Thyroid gland (tissue), 4 donors: ENCODE data around the gene PKIG.

Experiments used
- POLR2A ChIP-seq, 2 donors: fragments of 450-650 bp; IDR thresholded peaks; one replicate each; pipeline ENCODE4 v1.6.1; 2017; ENCODE audit warnings: antibody characterized with exemption in 2 of 2, mild to moderate bottlenecking in 2 of 2, moderate library complexity in 1 of 2
- TF ChIP-seq, protein P1 (sequence below), 6 experiments: fragments of 200-600 bp in 3 of 6; fragments of 450-650 bp in 3 of 6; sonication (generic) in 3 of 6; IDR thresholded peaks; one replicate each; pipeline ENCODE4 v1.5.1; 2016 to 2019; ENCODE audit warnings: antibody characterized with exemption in 6 of 6, mild to moderate bottlenecking in 2 of 6, inconsistent platforms in 1 of 6, moderate library complexity in 1 of 6

DNA sequence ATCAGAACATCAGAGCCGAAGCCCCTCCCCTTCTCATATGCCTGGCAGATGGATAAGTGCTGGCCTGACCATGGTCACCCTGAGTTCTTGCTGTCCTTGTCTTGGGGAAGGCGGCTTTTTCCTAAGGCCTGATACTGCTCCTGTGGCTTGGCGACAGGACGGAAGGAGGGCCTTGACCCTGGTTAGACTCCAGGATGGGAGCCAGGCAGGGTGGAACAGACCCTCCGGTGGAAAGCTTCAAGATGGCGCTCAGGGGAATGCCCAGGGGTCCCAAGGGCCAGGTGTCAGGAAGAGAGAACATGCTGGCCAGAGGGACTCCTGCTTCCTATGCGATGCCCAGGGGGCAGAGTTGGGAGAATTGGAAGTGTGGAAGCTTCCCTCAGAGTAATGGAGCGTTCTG lies 39.6 kb downstream of the PKIG start:
- TF ChIP-seq, protein P1, sequence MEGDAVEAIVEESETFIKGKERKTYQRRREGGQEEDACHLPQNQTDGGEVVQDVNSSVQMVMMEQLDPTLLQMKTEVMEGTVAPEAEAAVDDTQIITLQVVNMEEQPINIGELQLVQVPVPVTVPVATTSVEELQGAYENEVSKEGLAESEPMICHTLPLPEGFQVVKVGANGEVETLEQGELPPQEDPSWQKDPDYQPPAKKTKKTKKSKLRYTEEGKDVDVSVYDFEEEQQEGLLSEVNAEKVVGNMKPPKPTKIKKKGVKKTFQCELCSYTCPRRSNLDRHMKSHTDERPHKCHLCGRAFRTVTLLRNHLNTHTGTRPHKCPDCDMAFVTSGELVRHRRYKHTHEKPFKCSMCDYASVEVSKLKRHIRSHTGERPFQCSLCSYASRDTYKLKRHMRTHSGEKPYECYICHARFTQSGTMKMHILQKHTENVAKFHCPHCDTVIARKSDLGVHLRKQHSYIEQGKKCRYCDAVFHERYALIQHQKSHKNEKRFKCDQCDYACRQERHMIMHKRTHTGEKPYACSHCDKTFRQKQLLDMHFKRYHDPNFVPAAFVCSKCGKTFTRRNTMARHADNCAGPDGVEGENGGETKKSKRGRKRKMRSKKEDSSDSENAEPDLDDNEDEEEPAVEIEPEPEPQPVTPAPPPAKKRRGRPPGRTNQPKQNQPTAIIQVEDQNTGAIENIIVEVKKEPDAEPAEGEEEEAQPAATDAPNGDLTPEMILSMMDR (IDR thresholded peaks at IDR 0.05), result no peak
- TF ChIP-seq POLR2A (IDR thresholded peaks at IDR 0.05), result no peak
